NCI-H748 (cell line): ENCODE results near the gene SLC22A8.
"Not testable (repeated sequence)": the region's sequence is repeated elsewhere in the genome, so short reads cannot be mapped to it uniquely, and the experiment has no call there.

Source experiments
- DNase-seq: peaks from one replicate; lab custom pipeline; 2025; ENCODE audit not compliant: unreplicated experiment; lab: John Stamatoyannopoulos, UW

Gene SLC22A8

GRCh38 chr11:62988276-62988675 is 27.4 kb downstream of the SLC22A8 start:
- DNase-seq, result no peak

GRCh38 chr11:62985041-62985750 is 30.4 kb downstream of the SLC22A8 start:
- DNase-seq, result no peak

- no peak for DNase-seq
Measured at GRCh38 chr11:62984451-62984991, 31.1 kb downstream of the SLC22A8 start, which contains the start of gene SLC22A6. Gene SLC22A6 (minus strand): TSS chr11:62984967. CDS start chr11:62984690, 277 bp downstream.

GRCh38 chr11:62983536-62984199 is 32.0 kb downstream of the SLC22A8 start:
- DNase-seq, result no peak

GRCh38 chr11:62981743-62982142 is 33.9 kb downstream of the SLC22A8 start:
- no peak for DNase-seq

GRCh38 chr11:62980133-62980760 is 35.4 kb downstream of the SLC22A8 start:
- DNase-seq, result no peak

GRCh38 chr11:62976109-62976508 is 39.5 kb downstream of the SLC22A8 start:
- no peak for DNase-seq

GRCh38 chr11:62974848-62975522 is 40.7 kb downstream of the SLC22A8 start:
- DNase-seq, result peak; percentile 70

- no peak for DNase-seq
Measured at GRCh38 chr11:62965574-62965973, 50.1 kb downstream of the SLC22A8 start.

GRCh38 chr11:62962391-62962790 is 53.2 kb downstream of the SLC22A8 start:
- DNase-seq, result no peak

- no peak for DNase-seq
Measured at GRCh38 chr11:62961017-62961570, 54.5 kb downstream of the SLC22A8 start.

- DNase-seq, result no peak
Measured at GRCh38 chr11:62959422-62959980, 56.1 kb downstream of the SLC22A8 start.

GRCh38 chr11:62958547-62959421 is 56.9 kb downstream of the SLC22A8 start:
- no peak for DNase-seq

GRCh38 chr11:62957147-62957546 is 58.5 kb downstream of the SLC22A8 start:
- DNase-seq, result no peak

- no peak for DNase-seq
Measured at GRCh38 chr11:62954478-62954877, 61.2 kb downstream of the SLC22A8 start.

GRCh38 chr11:62953811-62954210 is 61.8 kb downstream of the SLC22A8 start:
- no peak for DNase-seq

GRCh38 chr11:62948765-62949320 is 66.8 kb downstream of the SLC22A8 start:
- no peak for DNase-seq

GRCh38 chr11:62945538-62945937 is 70.1 kb downstream of the SLC22A8 start:
- DNase-seq, result not testable (repeated sequence)
